Epithelial cell of proximal tubule (primary cell): ENCODE data around the gene ARHGEF7. TPM values are rescaled to one million over a fixed set of nuclear protein-coding genes. Genes with fewer than 3 reads are reported as not detected.
"Not testable (repeated sequence)": the region's sequence is repeated elsewhere in the genome, so short reads cannot be mapped to it uniquely, and the experiment has no call there.

Source experiments
- DNase-seq: peaks from one replicate; pipeline ENCODE4 v3.0.0-alpha.2; 2011; ENCODE audit warnings: low read depth
- H3K4me3 ChIP-seq: 2 replicates; pipeline ENCODE4 v1.5.1; 2011; ENCODE audit warnings: low read depth, mild to moderate bottlenecking, low read length
- total RNA-seq: library from RNA; depleted of rRNA; stranded (reverse); fragments of >200 nt; gene quantifications from 2 replicates; pipeline ENCODE4 v1.2.3, GENCODE V29; 2015
- TF ChIP-seq, protein P1 (sequence below): conservative IDR thresholded peaks from 2 replicates; pipeline ENCODE4 v1.5.1; 2012; ENCODE audit warnings: low read depth, mild to moderate bottlenecking, low read length

The ARHGEF7 gene
- total RNA-seq, 1 donor from 2014 or later, result 21.9 TPM

DNA sequence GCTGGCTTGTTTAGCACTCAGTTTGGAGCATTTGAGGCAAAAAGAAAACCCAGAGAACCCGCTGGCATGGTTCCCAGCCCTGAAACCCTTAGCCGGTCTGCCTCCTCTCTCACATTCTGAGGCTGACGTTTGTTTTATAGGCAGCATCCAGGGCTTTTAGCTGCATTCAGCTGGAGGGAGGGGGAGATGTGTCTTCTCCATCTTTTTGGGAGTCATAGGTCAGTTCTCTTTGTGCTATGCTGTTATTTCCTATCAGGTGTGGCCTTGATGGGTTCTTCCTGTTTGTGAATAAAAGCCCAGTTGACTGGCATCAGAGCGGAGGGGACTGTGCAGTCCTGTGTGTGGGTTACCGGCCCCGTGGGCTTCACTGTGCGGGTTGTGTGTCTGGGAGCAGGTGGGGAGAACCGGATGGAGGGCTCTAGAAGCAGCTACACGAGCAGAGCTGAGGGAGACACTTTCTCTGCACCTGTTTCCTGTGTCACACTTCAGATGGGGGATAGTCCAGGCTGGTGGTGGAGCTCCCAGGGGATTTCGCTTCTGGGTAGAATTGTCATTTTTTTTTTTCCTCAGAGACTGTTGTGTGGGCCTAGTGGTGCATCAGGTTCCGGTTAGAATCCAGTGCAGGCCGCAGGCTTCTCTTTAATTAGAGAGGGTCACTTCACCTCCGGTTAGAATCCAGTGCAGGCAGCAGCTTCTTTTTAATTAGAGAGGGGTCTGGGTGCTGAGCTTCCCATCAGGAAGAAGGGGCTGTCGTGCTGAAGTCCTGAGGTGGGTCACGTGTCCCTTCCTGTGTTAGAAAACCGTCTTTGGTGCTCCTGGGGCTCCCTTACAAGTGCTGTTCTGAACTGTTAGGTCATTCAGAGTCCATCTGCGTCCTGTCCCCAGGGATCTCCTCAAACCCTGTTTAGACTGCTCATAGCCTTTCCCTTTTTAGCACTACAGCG, 69.6 kb downstream of the ARHGEF7 start:
- no peak for DNase-seq
- no peak overlapping the region for H3K4me3 ChIP-seq
- TF ChIP-seq, protein P1, sequence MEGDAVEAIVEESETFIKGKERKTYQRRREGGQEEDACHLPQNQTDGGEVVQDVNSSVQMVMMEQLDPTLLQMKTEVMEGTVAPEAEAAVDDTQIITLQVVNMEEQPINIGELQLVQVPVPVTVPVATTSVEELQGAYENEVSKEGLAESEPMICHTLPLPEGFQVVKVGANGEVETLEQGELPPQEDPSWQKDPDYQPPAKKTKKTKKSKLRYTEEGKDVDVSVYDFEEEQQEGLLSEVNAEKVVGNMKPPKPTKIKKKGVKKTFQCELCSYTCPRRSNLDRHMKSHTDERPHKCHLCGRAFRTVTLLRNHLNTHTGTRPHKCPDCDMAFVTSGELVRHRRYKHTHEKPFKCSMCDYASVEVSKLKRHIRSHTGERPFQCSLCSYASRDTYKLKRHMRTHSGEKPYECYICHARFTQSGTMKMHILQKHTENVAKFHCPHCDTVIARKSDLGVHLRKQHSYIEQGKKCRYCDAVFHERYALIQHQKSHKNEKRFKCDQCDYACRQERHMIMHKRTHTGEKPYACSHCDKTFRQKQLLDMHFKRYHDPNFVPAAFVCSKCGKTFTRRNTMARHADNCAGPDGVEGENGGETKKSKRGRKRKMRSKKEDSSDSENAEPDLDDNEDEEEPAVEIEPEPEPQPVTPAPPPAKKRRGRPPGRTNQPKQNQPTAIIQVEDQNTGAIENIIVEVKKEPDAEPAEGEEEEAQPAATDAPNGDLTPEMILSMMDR, result no peak

- DNase-seq, result no peak
- TF ChIP-seq, protein P1, result no peak
- H3K4me3 ChIP-seq, result no peak overlapping the region
Measured at GRCh38 chr13:111186305-111186935, 71.3 kb downstream of the ARHGEF7 start.

GRCh38 chr13:111187960-111188541, 72.9 kb downstream of the ARHGEF7 start:
- H3K4me3 ChIP-seq, result no peak overlapping the region
- TF ChIP-seq, protein P1, result no peak
- no peak for DNase-seq

- not testable (repeated sequence) for DNase-seq, H3K4me3 ChIP-seq
Measured at GRCh38 chr13:111189064-111189505, 74.0 kb downstream of the ARHGEF7 start.

DNA sequence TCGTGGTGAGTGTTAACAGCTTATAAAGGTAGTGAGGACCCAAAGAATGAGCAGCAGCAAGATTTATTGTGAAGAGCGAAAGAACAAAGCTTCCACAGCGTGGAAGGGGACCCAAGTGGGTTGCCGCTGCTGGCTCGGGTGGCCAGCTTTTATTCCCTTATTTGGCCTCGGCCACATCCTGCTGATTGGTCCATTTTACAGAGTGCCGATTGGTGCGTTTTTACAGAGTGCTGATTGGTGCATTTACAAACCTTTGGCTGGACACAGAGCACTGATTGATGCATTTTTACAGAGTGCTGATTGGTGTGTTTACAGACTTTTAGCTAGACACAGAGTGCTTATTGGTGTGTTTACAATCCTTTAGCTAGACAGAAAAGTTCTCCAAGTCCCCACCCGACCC, 74.4 kb downstream of the ARHGEF7 start:
- H3K4me3 ChIP-seq, DNase-seq: not testable (repeated sequence)

DNA sequence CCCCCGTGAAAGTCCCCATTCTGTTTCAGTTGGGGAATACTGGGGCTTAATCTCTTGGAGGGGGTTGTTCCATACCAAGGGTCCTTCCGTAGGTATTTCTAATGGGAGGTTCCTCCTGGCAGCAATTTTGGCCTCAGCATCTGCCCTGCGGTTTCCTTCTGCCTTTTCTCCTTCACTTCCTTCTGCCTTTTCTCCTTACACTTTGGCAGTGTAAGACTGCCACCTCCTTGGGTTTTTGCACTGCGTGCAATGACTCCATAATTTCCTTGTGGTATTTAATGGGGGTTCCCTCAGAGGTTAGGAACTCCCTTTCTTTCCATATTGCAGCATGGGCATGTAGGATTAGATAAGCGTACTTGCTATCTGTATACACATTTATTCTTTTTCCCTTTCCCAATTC, 78.1 kb downstream of the ARHGEF7 start:
- H3K4me3 ChIP-seq, DNase-seq: not testable (repeated sequence)

- H3K4me3 ChIP-seq, DNase-seq: not testable (repeated sequence)
Measured at GRCh38 chr13:111194651-111195050, 79.5 kb downstream of the ARHGEF7 start.

DNA sequence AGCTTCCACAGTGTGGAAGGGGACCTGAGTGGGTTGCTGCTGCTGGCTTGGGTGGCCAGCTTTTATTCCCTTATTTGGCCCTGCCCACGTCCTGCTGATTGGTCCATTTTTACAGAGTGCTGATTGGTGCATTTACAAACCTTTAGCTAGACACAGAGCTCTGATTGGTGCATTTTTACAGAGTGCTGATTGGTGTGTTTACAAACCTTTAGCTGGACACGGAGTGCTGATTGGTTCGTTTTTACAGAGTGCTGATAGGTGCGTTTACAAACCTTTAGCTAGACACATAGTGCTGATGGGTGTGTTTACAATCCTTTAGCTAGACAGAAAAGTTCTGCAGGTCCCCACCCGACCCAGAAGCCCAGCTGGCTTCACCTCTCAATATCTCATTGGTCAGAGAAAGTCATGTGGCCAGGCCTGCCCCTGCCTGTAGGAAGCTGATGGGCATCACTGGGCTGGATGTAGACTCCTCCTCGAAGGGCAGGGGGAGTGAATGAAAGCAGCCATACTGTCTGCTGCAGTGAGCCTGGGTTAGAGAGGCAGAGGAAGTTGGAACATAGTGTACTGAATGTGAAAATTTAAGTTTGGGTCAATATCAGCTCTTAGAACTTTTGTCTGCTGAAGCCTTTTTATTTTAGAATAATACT, 83.7 kb downstream of the ARHGEF7 start:
- not testable (repeated sequence) for DNase-seq, H3K4me3 ChIP-seq

GRCh38 chr13:111201304-111201940, 86.3 kb downstream of the ARHGEF7 start:
- no peak for DNase-seq
- TF ChIP-seq, protein P1, result no peak
- H3K4me3 ChIP-seq, result no peak overlapping the region
